ENCODE results near the gene HNRNPUL1. TPM values are rescaled to one million over a fixed set of nuclear protein-coding genes. Genes with fewer than 3 reads are reported as not detected.

The HNRNPUL1 gene
- total RNA-seq, 1 experiment from 2014 or later = 315 TPM

- no peaks in the 10 kb centered on the region for H4K20me1 ChIP-seq (ENCODE audit: control insufficient read depth, insufficient read depth, insufficient read length)
- no peak overlapping the region for H2BK20ac ChIP-seq (ENCODE audit: low read depth, low read length, poor library complexity, severe bottlenecking)
- no peak overlapping the region for H2BK12ac ChIP-seq (ENCODE audit: insufficient read length, low read depth, low read length)
- H3K79me2 ChIP-seq (ENCODE audit: insufficient read depth, low read length) = no peaks in the 10 kb centered on the region
- no peak overlapping the region for H3K56ac ChIP-seq (ENCODE audit: insufficient read length, low read depth, low read length)
- no peak overlapping the region for H3K9ac ChIP-seq (ENCODE audit: extremely low read depth, insufficient read length, low read length)
- no peak overlapping the region for H2BK5ac ChIP-seq (ENCODE audit: insufficient read length, low read length)
- peaks cover 65 to 87% (median 84%) of the 10 kb centered on the region in 3 experiments for H3K36me3 Mint-ChIP-seq (ENCODE audit: insufficient read depth in 1 of 3, low read depth in 3 of 3)
- TF ChIP-seq CTCF (conservative IDR thresholded peaks at IDR 0.05) = no peak
- H3K14ac ChIP-seq (ENCODE audit: insufficient read depth, low read length) = no peak overlapping the region
- no peaks in the 10 kb centered on the region for H3K4me1 ChIP-seq (ENCODE audit: insufficient read depth, low read length)
- H4K5ac ChIP-seq (ENCODE audit: insufficient read length, low read depth, low read length) = no peak overlapping the region
- H3K23me2 ChIP-seq (ENCODE audit: insufficient read length, low read depth, low read length, poor library complexity, severe bottlenecking) = no peaks in the 10 kb centered on the region
- H3K9me3 ChIP-seq (ENCODE audit: control insufficient read depth, low read depth, low read length) = no peaks in the 10 kb centered on the region
- H3T11ph ChIP-seq (ENCODE audit: low read length) = no peak overlapping the region
- no peaks in the 10 kb centered on the region for H3K9me3 Mint-ChIP-seq
- no peak overlapping the region for H3K27ac ChIP-seq (ENCODE audit: insufficient read length, low read depth, low read length)
- H2BK120ac ChIP-seq (ENCODE audit: low read depth, low read length, poor library complexity, severe bottlenecking) = no peak overlapping the region
- no peaks in the 10 kb centered on the region for H3K27me3 ChIP-seq (ENCODE audit: insufficient read depth, low read length)
- no peak overlapping the region for H4K8ac ChIP-seq (replicated peaks; ENCODE audit: insufficient read length, low read depth, low read length)
- H3K4me2 ChIP-seq (ENCODE audit: insufficient read depth, insufficient read length, low read length) = no peak overlapping the region
- H2AFZ ChIP-seq (ENCODE audit: low read length) = no peak overlapping the region
- H3K4me1 Mint-ChIP-seq = peaks cover 11 to 15% of the 10 kb centered on the region in 2 experiments
- no peak overlapping the region for H3K23ac ChIP-seq (ENCODE audit: insufficient read length, low read depth, low read length)
- no peak overlapping the region for H2BK15ac ChIP-seq (ENCODE audit: low read depth, low read length)
- no peak for DNase-seq
- no peak overlapping the region for H2AK5ac ChIP-seq (ENCODE audit: insufficient read length, low read length)
- WGBS (ENCODE audit: extremely low coverage, insufficient read length, low lambda C conversion rate) = no CpG with 5 or more reads among the region's 14 CpGs
- no peak overlapping the region for H3K4ac ChIP-seq (ENCODE audit: low read depth, low read length)
- no peak overlapping the region for H3K18ac ChIP-seq (ENCODE audit: insufficient read length, low read depth, low read length)
- H3K4me3 Mint-ChIP-seq = no peak overlapping the region
- no peaks in the 10 kb centered on the region for H3K79me1 ChIP-seq (ENCODE audit: insufficient read depth, low read depth, low read length, poor library complexity, severe bottlenecking)
- H3K27me3 Mint-ChIP-seq (ENCODE audit: low read depth) = no peaks in the 10 kb centered on the region
- H3K27ac Mint-ChIP-seq = no peak overlapping the region; a peak in 1 of 7 replicates
- H4K91ac ChIP-seq (ENCODE audit: insufficient read length, low read depth, low read length) = no peak overlapping the region
Observed at GRCh38 chr19:41303954-41304353, 39.8 kb downstream of the HNRNPUL1 start.

Measured in H9 (cell line).